HL-60 (cell line): ENCODE data around the gene GRIK2.

Experiments
- DNase-seq, 2 experiments: peaks; one replicate each; pipeline ENCODE4 v3.0.0-alpha.2; 2010 to 2020; ENCODE audit warnings: low read depth in 1 of 2, low spot score in 1 of 2
- H3K27ac ChIP-seq: fragments of 250-450 bp; sonication (Bioruptor Pico); replicated peaks from 2 replicates; pipeline ENCODE4 v1.5.1; 2020; ENCODE audit warnings: mild to moderate bottlenecking, moderate library complexity
- H3K27me3 ChIP-seq: fragments of 250-450 bp; sonication (Bioruptor Pico); 2 replicates; pipeline ENCODE4 v1.5.1; 2021; ENCODE audit warnings: mild to moderate bottlenecking, moderate library complexity; ENCODE audit not compliant: insufficient read depth, poor library complexity, severe bottlenecking
- H3K4me3 ChIP-seq: replicated peaks from 2 replicates; pipeline ENCODE4 v1.5.1; 2011; ENCODE audit warnings: mild to moderate bottlenecking, control low read depth, low read length; ENCODE audit not compliant: insufficient read depth
- GABPA ChIP-seq: IDR thresholded peaks from 2 replicates; pipeline ENCODE4 v1.6.1; 2012; ENCODE audit warnings: low read depth
- POLR2AphosphoS5 ChIP-seq: IDR thresholded peaks from 2 replicates; pipeline ENCODE4 v1.6.1; 2012; ENCODE audit warnings: low read depth
- SPI1 ChIP-seq: IDR thresholded peaks from 2 replicates; pipeline ENCODE4 v1.6.1; 2012; ENCODE audit warnings: low read depth, mild to moderate bottlenecking, borderline replicate concordance
- TF ChIP-seq, protein P1 (sequence below): IDR thresholded peaks from one replicate; pipeline ENCODE4 v1.5.1; 2011; ENCODE audit warnings: low read length, control low read depth, inconsistent platforms; ENCODE audit not compliant: insufficient read depth
- TF ChIP-seq, protein P2 (sequence below): IDR thresholded peaks from 2 replicates; pipeline ENCODE4 v1.6.1; 2012; ENCODE audit warnings: low read depth; ENCODE audit not compliant: insufficient replicate concordance

The GRIK2 gene

DNA sequence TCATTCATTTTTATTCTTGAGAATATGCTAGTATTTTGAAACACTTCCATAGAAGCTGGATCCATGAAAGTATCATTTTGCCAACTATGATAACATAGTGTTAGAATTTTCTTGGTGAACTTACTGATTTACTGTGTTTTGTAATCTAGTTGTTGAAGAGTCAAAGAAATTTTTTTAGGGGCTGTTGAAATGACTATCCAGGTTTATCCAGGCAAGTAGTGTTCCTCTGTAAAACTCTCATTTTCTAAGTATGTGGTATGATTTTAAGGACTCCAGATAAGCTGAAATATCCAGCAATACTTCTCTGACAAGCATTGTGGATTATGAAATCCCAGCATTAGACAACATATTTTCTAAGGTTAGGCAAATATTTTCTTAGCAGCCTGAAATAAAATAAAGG, 95.9 kb downstream of the GRIK2 start:
- Histone ChIP-seq H3K27ac (no peak overlapping the region), H3K4me3 (no peak overlapping the region), H3K27me3 (no peaks in the 10 kb centered on the region)
- TF ChIP-seq, protein P1, sequence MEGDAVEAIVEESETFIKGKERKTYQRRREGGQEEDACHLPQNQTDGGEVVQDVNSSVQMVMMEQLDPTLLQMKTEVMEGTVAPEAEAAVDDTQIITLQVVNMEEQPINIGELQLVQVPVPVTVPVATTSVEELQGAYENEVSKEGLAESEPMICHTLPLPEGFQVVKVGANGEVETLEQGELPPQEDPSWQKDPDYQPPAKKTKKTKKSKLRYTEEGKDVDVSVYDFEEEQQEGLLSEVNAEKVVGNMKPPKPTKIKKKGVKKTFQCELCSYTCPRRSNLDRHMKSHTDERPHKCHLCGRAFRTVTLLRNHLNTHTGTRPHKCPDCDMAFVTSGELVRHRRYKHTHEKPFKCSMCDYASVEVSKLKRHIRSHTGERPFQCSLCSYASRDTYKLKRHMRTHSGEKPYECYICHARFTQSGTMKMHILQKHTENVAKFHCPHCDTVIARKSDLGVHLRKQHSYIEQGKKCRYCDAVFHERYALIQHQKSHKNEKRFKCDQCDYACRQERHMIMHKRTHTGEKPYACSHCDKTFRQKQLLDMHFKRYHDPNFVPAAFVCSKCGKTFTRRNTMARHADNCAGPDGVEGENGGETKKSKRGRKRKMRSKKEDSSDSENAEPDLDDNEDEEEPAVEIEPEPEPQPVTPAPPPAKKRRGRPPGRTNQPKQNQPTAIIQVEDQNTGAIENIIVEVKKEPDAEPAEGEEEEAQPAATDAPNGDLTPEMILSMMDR: no peak
- TF ChIP-seq POLR2AphosphoS5: no peak
- TF ChIP-seq GABPA: no peak
- TF ChIP-seq, protein P2, sequence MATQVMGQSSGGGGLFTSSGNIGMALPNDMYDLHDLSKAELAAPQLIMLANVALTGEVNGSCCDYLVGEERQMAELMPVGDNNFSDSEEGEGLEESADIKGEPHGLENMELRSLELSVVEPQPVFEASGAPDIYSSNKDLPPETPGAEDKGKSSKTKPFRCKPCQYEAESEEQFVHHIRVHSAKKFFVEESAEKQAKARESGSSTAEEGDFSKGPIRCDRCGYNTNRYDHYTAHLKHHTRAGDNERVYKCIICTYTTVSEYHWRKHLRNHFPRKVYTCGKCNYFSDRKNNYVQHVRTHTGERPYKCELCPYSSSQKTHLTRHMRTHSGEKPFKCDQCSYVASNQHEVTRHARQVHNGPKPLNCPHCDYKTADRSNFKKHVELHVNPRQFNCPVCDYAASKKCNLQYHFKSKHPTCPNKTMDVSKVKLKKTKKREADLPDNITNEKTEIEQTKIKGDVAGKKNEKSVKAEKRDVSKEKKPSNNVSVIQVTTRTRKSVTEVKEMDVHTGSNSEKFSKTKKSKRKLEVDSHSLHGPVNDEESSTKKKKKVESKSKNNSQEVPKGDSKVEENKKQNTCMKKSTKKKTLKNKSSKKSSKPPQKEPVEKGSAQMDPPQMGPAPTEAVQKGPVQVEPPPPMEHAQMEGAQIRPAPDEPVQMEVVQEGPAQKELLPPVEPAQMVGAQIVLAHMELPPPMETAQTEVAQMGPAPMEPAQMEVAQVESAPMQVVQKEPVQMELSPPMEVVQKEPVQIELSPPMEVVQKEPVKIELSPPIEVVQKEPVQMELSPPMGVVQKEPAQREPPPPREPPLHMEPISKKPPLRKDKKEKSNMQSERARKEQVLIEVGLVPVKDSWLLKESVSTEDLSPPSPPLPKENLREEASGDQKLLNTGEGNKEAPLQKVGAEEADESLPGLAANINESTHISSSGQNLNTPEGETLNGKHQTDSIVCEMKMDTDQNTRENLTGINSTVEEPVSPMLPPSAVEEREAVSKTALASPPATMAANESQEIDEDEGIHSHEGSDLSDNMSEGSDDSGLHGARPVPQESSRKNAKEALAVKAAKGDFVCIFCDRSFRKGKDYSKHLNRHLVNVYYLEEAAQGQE: no peak
- no peak for TF ChIP-seq SPI1
- no peak for DNase-seq

DNA sequence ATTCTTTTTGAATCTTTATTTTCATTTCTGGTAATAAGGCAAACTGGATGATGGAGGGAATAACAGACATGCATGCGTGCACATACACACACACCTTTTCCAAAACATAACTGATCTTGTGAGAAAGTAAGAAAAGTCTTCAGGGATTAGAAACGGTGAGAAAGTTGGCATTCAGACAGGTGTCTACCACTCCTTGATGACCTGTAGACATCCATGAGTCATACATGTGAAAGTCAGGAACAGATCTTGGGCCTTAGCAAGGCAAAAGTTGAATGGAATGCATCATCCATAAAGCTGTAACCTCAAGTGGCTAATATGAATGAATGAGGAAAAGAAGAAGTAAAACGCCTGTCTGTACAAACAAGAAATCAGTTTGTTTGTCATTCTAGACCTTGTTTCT, 97.3 kb downstream of the GRIK2 start:
- Histone ChIP-seq H3K4me3 (no peak overlapping the region), H3K27me3 (no peaks in the 10 kb centered on the region), H3K27ac (no peak overlapping the region)
- no peak for TF ChIP-seq SPI1
- no peak for TF ChIP-seq POLR2AphosphoS5
- TF ChIP-seq, protein P1: no peak
- TF ChIP-seq, protein P2: no peak
- TF ChIP-seq GABPA: no peak
- no peak for DNase-seq

DNA sequence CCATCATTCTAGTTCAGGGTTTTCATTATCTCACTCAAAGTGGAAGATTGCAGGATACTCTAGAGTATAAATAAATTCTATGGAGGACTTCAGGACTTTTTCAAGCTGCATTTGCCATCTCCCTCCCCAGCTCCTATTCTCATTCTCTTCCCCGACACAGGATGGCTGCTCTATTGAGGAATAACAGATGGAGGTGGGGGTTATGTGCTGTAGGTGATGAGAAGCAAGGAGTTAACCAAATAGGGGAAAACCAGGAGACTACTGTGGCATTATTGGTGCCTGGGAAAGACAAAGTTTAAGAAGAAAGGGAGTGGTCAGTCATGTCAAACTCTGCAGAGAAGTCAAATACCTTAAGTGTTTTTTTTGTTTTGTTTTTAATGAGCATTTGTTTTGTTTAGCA, 109.3 kb downstream of the GRIK2 start:
- DNase-seq: no peak
- TF ChIP-seq, protein P2: no peak
- TF ChIP-seq GABPA (no peak), POLR2AphosphoS5 (no peak), SPI1 (no peak)
- TF ChIP-seq, protein P1: no peak
- H3K4me3 ChIP-seq: no peak overlapping the region
- H3K27me3 ChIP-seq: no peaks in the 10 kb centered on the region
- no peak overlapping the region for H3K27ac ChIP-seq
